Measurements from ENCODE around the gene TEAD1.

DNA sequence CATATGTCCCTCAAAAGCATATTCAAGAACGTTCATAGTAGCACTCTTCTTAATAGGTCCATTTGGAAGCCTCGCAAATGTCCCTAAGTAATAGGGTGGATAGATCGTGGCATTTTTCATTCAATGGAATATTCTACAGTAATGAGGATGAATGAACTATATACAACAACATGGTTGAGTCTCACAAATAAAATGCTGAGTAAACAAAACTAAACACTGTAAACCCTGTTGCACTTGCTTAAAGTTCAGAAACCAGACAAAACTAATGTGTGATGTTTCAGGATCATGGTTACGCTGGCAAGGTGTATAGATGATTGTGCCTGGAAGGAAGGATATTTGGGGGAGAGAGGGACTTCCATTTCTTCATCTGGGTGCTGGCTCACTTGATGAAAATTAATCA, 244.4 kb downstream of the TEAD1 start:
- TF ChIP-seq, protein P1, sequence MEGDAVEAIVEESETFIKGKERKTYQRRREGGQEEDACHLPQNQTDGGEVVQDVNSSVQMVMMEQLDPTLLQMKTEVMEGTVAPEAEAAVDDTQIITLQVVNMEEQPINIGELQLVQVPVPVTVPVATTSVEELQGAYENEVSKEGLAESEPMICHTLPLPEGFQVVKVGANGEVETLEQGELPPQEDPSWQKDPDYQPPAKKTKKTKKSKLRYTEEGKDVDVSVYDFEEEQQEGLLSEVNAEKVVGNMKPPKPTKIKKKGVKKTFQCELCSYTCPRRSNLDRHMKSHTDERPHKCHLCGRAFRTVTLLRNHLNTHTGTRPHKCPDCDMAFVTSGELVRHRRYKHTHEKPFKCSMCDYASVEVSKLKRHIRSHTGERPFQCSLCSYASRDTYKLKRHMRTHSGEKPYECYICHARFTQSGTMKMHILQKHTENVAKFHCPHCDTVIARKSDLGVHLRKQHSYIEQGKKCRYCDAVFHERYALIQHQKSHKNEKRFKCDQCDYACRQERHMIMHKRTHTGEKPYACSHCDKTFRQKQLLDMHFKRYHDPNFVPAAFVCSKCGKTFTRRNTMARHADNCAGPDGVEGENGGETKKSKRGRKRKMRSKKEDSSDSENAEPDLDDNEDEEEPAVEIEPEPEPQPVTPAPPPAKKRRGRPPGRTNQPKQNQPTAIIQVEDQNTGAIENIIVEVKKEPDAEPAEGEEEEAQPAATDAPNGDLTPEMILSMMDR (IDR thresholded peaks at IDR 0.05 in 4 of 5, conservative IDR thresholded peaks at IDR 0.05 in 1 of 5), result no peak
- no peak for TF ChIP-seq POLR2A (IDR thresholded peaks at IDR 0.05)

Measured in gastrocnemius medialis (tissue), 4 donors.